Nephron (organoid): ENCODE measurements around the gene ITM2B.

Source experiments
- H3K27ac Mint-ChIP-seq, 3 experiments: 2 replicates each; pipeline ENCODE4 v1.8.0; 2020; ENCODE audit warnings: mixed read lengths in 3 of 3, mild to moderate bottlenecking in 2 of 3, moderate library complexity in 1 of 3
- H3K27me3 Mint-ChIP-seq: 2 replicates; pipeline ENCODE4 v1.8.0; 2021; ENCODE audit warnings: low read depth, mild to moderate bottlenecking, moderate library complexity, mixed read lengths
- H3K36me3 Mint-ChIP-seq: 2 replicates; pipeline ENCODE4 v1.8.0; 2020; ENCODE audit warnings: low read depth, mixed read lengths
- H3K4me1 Mint-ChIP-seq: 2 replicates; pipeline ENCODE4 v1.8.0; 2020; ENCODE audit warnings: mixed read lengths
- H3K4me3 Mint-ChIP-seq, 3 experiments: 2 replicates each; pipeline ENCODE4 v1.8.0; 2020; ENCODE audit warnings: mild to moderate bottlenecking in 3 of 3, mixed read lengths in 3 of 3, moderate library complexity in 2 of 3
- H3K9me3 Mint-ChIP-seq: 2 replicates; pipeline ENCODE4 v1.8.0; 2020; ENCODE audit warnings: mixed read lengths
- CTCF ChIP-seq, 3 experiments: fragments of 200-600 bp; sonication (generic); IDR thresholded peaks; one replicate each; pipeline ENCODE4 v1.5.0; 2021; ENCODE audit warnings: antibody characterized with exemption in 3 of 3; ENCODE audit not compliant: unreplicated experiment in 3 of 3

Gene ITM2B

GRCh38 chr13:48318821-48319511 lies 86.0 kb downstream of the ITM2B start:
- peaks cover 54% of the 10 kb centered on the region for H3K9me3 Mint-ChIP-seq
- no peak overlapping the region for H3K4me3 Mint-ChIP-seq
- H3K27ac Mint-ChIP-seq: no peak overlapping the region
- TF ChIP-seq CTCF (IDR thresholded peaks at IDR 0.05; ENCODE audit: unreplicated experiment in 3 of 3): no peak
- peaks cover 82% of the 10 kb centered on the region for H3K36me3 Mint-ChIP-seq
- H3K4me1 Mint-ChIP-seq: no peaks in the 10 kb centered on the region
- no peaks in the 10 kb centered on the region for H3K27me3 Mint-ChIP-seq
